Stimulated activated CD8-positive, alpha-beta memory T cell treated with anti-CD3 and anti-CD28 coated beads, Interleukin-15, amount 100 ng/mL, for 1 hour (primary cell): ENCODE measurements around the gene NANOGP8.

Experiments used
- DNase-seq: peaks from one replicate; pipeline ENCODE4 v3.0.0-alpha.2; 2020; ENCODE audit warnings: low read depth

Gene NANOGP8

GRCh38 chr15:35060591-35060990 is 24.5 kb downstream of the NANOGP8 start:
- DNase-seq, result no peak

GRCh38 chr15:35058534-35059054 is 26.5 kb downstream of the NANOGP8 start:
- no peak for DNase-seq

DNA sequence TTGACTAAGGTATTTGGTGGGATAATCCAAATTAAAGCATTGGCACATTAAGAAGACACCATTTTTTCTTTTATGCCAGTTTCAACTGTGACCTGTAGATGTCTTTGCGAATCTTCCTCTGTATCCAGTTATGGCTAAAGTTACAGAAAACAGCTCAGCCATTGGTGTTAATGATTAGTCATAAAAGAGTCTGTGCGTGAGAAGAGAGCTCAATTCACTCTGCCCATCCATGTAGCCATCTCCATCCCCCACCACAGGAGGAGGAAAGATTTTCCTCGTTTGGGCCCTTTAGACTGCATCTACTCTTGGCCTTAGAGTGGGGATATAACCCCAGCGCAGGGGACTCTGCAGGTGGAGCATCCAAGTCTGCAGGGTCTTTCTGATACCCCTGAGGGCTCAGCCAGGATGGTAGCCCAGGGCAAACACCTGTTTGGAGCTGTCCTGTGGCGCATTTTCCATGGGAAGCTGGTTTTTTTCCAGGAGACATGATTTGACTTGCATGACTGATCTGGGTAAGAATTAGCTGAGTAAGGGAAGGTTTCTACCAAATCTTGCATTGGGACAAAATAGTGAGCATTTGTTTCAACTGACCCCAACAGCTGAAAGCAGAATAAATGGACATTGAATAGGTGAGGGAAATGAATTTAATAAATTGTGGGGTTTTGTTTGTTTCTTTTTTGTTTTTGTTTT is 29.5 kb downstream of the NANOGP8 start:
- no peak for DNase-seq

GRCh38 chr15:35054380-35054779 is 30.7 kb downstream of the NANOGP8 start:
- no peak for DNase-seq

DNA sequence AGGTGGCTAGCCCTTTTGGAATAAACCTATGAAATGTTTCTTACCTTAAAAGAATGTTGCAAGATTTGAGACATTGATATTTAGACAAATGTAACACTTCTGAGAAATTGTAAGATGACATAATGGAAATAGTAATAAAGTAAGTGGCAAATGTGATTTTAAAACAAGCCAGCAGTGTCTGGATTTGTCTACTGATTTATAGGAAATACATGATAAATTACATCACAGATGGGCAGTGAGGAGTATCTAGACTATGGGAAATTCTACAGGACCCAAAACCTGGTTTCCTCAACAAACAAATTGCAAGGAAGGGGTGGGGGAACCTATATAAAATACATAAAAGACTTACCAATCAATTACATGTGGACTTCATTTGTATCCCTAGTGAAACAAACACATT is 37.1 kb downstream of the NANOGP8 start:
- no peak for DNase-seq

GRCh38 chr15:35047528-35047927 is 37.6 kb downstream of the NANOGP8 start:
- DNase-seq, result no peak

DNA sequence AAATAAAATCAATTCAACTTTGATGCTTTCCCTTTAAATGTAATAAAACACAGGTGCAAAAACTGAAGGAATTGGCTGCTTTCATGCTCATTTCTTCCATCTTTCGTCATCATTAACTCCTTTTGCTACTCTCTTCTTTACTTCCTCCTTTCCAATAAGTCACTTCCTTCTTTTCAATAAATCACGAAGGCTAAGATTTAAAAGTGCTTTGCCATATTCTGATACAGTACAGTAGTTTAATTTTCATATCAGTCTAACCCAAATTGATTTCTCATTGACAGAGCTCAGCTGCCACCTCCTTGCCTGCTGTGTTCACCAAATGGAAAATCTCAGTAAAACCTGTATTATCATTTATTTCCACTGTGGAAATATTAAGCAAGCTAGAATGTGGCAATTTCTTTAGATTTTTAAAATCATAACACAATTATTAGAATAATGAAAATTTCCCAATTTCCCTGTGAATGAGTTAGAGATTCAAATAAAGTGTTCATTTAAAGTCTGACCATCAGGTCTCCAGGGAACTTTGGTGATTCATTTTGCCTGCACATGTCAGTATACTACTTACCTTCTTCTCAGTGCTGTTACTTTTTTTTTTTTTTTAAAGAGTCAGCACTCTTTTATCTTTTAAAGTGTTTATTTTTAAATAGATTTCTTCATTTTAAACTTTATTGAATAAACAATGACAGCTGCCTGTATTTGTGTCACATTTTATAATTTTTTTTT is 41.6 kb downstream of the NANOGP8 start:
- no peak for DNase-seq

GRCh38 chr15:35040339-35041255 is 44.5 kb downstream of the NANOGP8 start:
- no peak for DNase-seq

- DNase-seq, result no peak
Measured at GRCh38 chr15:35038626-35039451, 46.3 kb downstream of the NANOGP8 start.
